Left lung (tissue), 14 donors: ENCODE measurements around the gene NOTO. TPM values are rescaled to one million over a fixed set of nuclear protein-coding genes. Genes with fewer than 3 reads are reported as not detected.
A peak's percentile ranks its signal among the peaks of the same experiment; 100 is the strongest.
"Not testable (repeated sequence)": the region's sequence is repeated elsewhere in the genome, so short reads cannot be mapped to it uniquely, and the experiment has no call there.

Source experiments
- ATAC-seq: fragments of 200-7000 bp; cut with Tn5 transposase; one replicate; pipeline ENCODE4 v1.9.1; 2020; ENCODE audit warnings: moderate library complexity
- DNase-seq, 4 donors: peaks; one replicate each; pipeline ENCODE4 v3.0.0-alpha.2; 2013 to 2020
- H3K27ac ChIP-seq, 2 donors: fragments of 200-600 bp; sonication (generic) in 1 of 2; one replicate each; pipeline versions ENCODE4 v1.5.0 to v1.8.0; 2020 to 2021
- H3K27me3 ChIP-seq, 2 donors: fragments of 200-600 bp; sonication (generic) in 1 of 2; one replicate each; pipeline versions ENCODE4 v1.5.0 to v1.8.0; 2020 to 2021
- H3K36me3 ChIP-seq, 2 donors: fragments of 200-600 bp; sonication (generic) in 1 of 2; one replicate each; pipeline versions ENCODE4 v1.5.0 to v1.8.0; 2020 to 2021
- H3K4me1 ChIP-seq, 2 donors: fragments of 200-600 bp; one replicate each; pipeline ENCODE4 v1.8.0; 2021
- H3K4me3 ChIP-seq, 2 donors: fragments of 200-600 bp; sonication (generic) in 1 of 2; one replicate each; pipeline versions ENCODE4 v1.5.0 to v1.8.0; 2020 to 2021; ENCODE audit warnings: mild to moderate bottlenecking in 1 of 2
- H3K9me3 ChIP-seq, 2 donors: fragments of 200-600 bp; sonication (generic) in 1 of 2; one replicate each; pipeline versions ENCODE4 v1.5.0 to v1.8.0; 2020 to 2021
- CTCF ChIP-seq, 2 donors: fragments of 200-600 bp; sonication (generic) in 1 of 2; IDR thresholded peaks; one replicate each; pipeline versions ENCODE4 v1.5.0 to v1.8.0; 2021; ENCODE audit warnings: antibody characterized with exemption in 2 of 2
- intact Hi-C, 2 donors: fragments of 100-400 bp; cut with DNase I; formaldehyde crosslinking; loops; one replicate each; pipeline versions ENCODE4 v1.11.2 to v1.14.2; 2022
- long read RNA-seq, 12 donors: library from polyadenylated mRNA in 2 of 12; unstranded in 2 of 12; transcript quantifications; one replicate each; pipeline ENCODE4 v2.0.0 and lab custom pipeline, GENCODE V29; 2019 to 2026
- polyA plus RNA-seq, 6 donors: library from polyadenylated mRNA; unstranded; fragments of 120-200 nt; gene quantifications; one replicate each; pipeline ENCODE4 v1.2.1, GENCODE V29; 2013; ENCODE audit not compliant: insufficient read length in 6 of 6
- total RNA-seq, 2 donors: library from RNA; stranded (reverse); fragmentation: NEBNext Ultra II Directional; extraction: Animal tissue kit (Norgen Biotek cat#: 25700); gene quantifications; one replicate each; pipeline ENCODE4 v1.2.1, GENCODE V29; 2021
- donor health status: DM: no; HTN: yes; CAD: no.
- donor health status: DM: no; HTN: no; CAD: no.

Gene NOTO
- total RNA-seq = not detected
- polyA plus RNA-seq = under 1 TPM in 4 of 6 donors, not detected in 2; 0.10 to 0.17 (median 0.11) TPM
- long read RNA-seq, donor 1 = 0 reads
- long read RNA-seq, donor 2 = 0 reads
- long read RNA-seq, donor 3 = 0 reads
- long read RNA-seq, donor 4 = 0 reads
- long read RNA-seq, donor 5 = 0 reads
- long read RNA-seq, donor 6 = 0 reads
- long read RNA-seq, donor 7 = 0 reads
- long read RNA-seq, donor 8 = 0 reads
- long read RNA-seq, donor 9 = 0 reads
- long read RNA-seq, donor 10 = 0 reads
- long read RNA-seq, donor 11 = 0 reads
- long read RNA-seq, donor 12 = 0 reads

GRCh38 chr2:73202156-73203054 lies at the start of gene NOTO:
Gene NOTO (plus strand): TSS chr2:73202574. CDS start chr2:73202667, 93 bp downstream.
- Histone ChIP-seq H3K36me3 (no peaks in the 10 kb centered on the region), H3K9me3 (no peaks in the 10 kb centered on the region), H3K4me3 (peak within 1 kb of the TSS; percentile 13), H3K27me3 (peaks cover 36 to 79% of the 10 kb centered on the region in 2 donors), H3K27ac (no peak within 1 kb of the TSS), H3K4me1 (peaks cover 10 to 14% of the 10 kb centered on the region in 2 donors)
- DNase-seq (peak in 1 of 4 donors; percentile 80), ATAC-seq (peak; percentile 66)
- no peak for TF ChIP-seq CTCF (IDR thresholded peaks at IDR 0.05)
- intact Hi-C loops = no loop called here

GRCh38 chr2:73156539-73157124 lies 45.7 kb upstream of the NOTO start:
- H3K27ac ChIP-seq = no peak overlapping the region
- H3K9me3 ChIP-seq = no peaks in the 10 kb centered on the region
- ATAC-seq (peak; percentile 90), DNase-seq (peak in 3 of 4 donors; percentile 52 to 85 (median 55))
- H3K27me3 ChIP-seq = peaks cover 0 to 42% of the 10 kb centered on the region in 2 donors
- H3K36me3 ChIP-seq = no peaks in the 10 kb centered on the region
- intact Hi-C loops = loop anchor here in 1 of 2 donors (5.0 kb wide), 1 partner anchor 74 kb away; no protein-coding TSS in a partner anchor
- TF ChIP-seq CTCF (IDR thresholded peaks at IDR 0.05) = peak; percentile 30 to 52
- H3K4me1 ChIP-seq = no peaks in the 10 kb centered on the region
- no peak overlapping the region for H3K4me3 ChIP-seq

- Histone ChIP-seq H3K27ac (no peak overlapping the region), H3K9me3 (no peaks in the 10 kb centered on the region), H3K36me3 (no peaks in the 10 kb centered on the region), H3K4me3 (no peak overlapping the region), H3K4me1 (no peaks in the 10 kb centered on the region), H3K27me3 (peaks cover 0 to 32% of the 10 kb centered on the region in 2 donors)
- intact Hi-C loops = loop anchor here in 1 of 2 donors (5.0 kb wide), 2 partner anchors 171 to 271 kb away; no protein-coding TSS in a partner anchor
- no peak for TF ChIP-seq CTCF (IDR thresholded peaks at IDR 0.05)
- ATAC-seq (no peak), DNase-seq (no peak)
Measured at GRCh38 chr2:73162856-73163391, 39.5 kb upstream of the NOTO start.

GRCh38 chr2:73163483-73164367 lies 38.6 kb upstream of the NOTO start:
- DNase-seq = peak in 3 of 4 donors; percentile 39 to 73 (median 45)
- H3K27ac ChIP-seq = no peak overlapping the region
- H3K9me3 ChIP-seq = no peaks in the 10 kb centered on the region
- intact Hi-C loops = loop anchor here in 1 of 2 donors (5.0 kb wide), 2 partner anchors 171 to 271 kb away; no protein-coding TSS in a partner anchor
- H3K36me3 ChIP-seq = no peaks in the 10 kb centered on the region
- H3K4me1 ChIP-seq = no peaks in the 10 kb centered on the region
- peak; percentile 97 for ATAC-seq
- peak; percentile 87 to 90 for TF ChIP-seq CTCF (IDR thresholded peaks at IDR 0.05)
- H3K27me3 ChIP-seq = peaks cover 0 to 24% of the 10 kb centered on the region in 2 donors
- no peak overlapping the region for H3K4me3 ChIP-seq

GRCh38 chr2:73165978-73166377 lies 36.4 kb upstream of the NOTO start:
- intact Hi-C loops, ATAC-seq, DNase-seq, H3K4me3 ChIP-seq, H3K27ac ChIP-seq, H3K9me3 ChIP-seq, H3K4me1 ChIP-seq, H3K36me3 ChIP-seq: not testable (repeated sequence)
- peaks cover 0 to 18% of the 10 kb centered on the region in 2 donors for H3K27me3 ChIP-seq

GRCh38 chr2:73166813-73167212 lies 35.6 kb upstream of the NOTO start:
- H3K4me1 ChIP-seq, DNase-seq, H3K9me3 ChIP-seq, H3K4me3 ChIP-seq, H3K36me3 ChIP-seq, intact Hi-C loops, ATAC-seq, H3K27ac ChIP-seq: not testable (repeated sequence)
- H3K27me3 ChIP-seq = peaks cover 0 to 12% of the 10 kb centered on the region in 2 donors

- H3K36me3 ChIP-seq, ATAC-seq, DNase-seq, H3K4me3 ChIP-seq, intact Hi-C loops, H3K9me3 ChIP-seq, H3K27ac ChIP-seq, H3K4me1 ChIP-seq: not testable (repeated sequence)
- H3K27me3 ChIP-seq = peaks cover 0 to 11% of the 10 kb centered on the region in 2 donors
Measured at GRCh38 chr2:73168348-73168747, 34.0 kb upstream of the NOTO start.
